Astrocyte (in vitro differentiated cells and primary cell): ENCODE data around the gene PREPL. TPM values are rescaled to one million over a fixed set of nuclear protein-coding genes. Genes with fewer than 3 reads are reported as not detected.

Experiments used
- DNase-seq: peaks from one replicate; pipeline ENCODE4 v3.0.0-alpha.2; 2010; ENCODE audit warnings: low read depth
- FAIRE-seq: peaks from 2 replicates; lab custom pipeline; 2011; peaks lifted over from hg19 to GRCh38; lab: Jason Lieb, UNC
- H2AFZ ChIP-seq: 2 replicates; pipeline ENCODE4 v1.6.0; 2012; ENCODE audit warnings: low read depth, low read length, inconsistent platforms
- H3K27ac ChIP-seq: 2 replicates; pipeline ENCODE4 v1.5.1; 2011; ENCODE audit warnings: low read depth, low read length, inconsistent platforms
- H3K27me3 ChIP-seq: 2 replicates; pipeline ENCODE4 v1.6.0; 2011; ENCODE audit warnings: low read length, inconsistent platforms; ENCODE audit not compliant: insufficient read depth
- H3K36me3 ChIP-seq: 2 replicates; pipeline ENCODE4 v1.5.1; 2011; ENCODE audit warnings: low read length, inconsistent platforms; ENCODE audit not compliant: insufficient read depth
- H3K4me1 ChIP-seq: 2 replicates; pipeline ENCODE4 v1.5.1; 2011; ENCODE audit warnings: low read length, inconsistent platforms; ENCODE audit not compliant: insufficient read depth
- H3K4me2 ChIP-seq: 2 replicates; pipeline ENCODE4 v1.6.0; 2012; ENCODE audit warnings: low read length, inconsistent platforms
- H3K4me3 ChIP-seq: 2 replicates; pipeline ENCODE4 v1.5.1; 2011; ENCODE audit warnings: low read depth, mild to moderate bottlenecking, low read length, inconsistent platforms; ENCODE audit not compliant: insufficient read depth
- H3K79me2 ChIP-seq: 2 replicates; pipeline ENCODE4 v1.6.0; 2012; ENCODE audit warnings: mild to moderate bottlenecking, low read length, inconsistent platforms; ENCODE audit not compliant: insufficient read depth
- H3K9ac ChIP-seq: 2 replicates; pipeline ENCODE4 v1.6.0; 2012; ENCODE audit warnings: mild to moderate bottlenecking, low read length, inconsistent platforms
- H3K9me3 ChIP-seq: 2 replicates; pipeline ENCODE4 v1.5.1; 2012; ENCODE audit warnings: low read depth, mild to moderate bottlenecking, low read length, inconsistent platforms; ENCODE audit not compliant: insufficient read depth
- H4K20me1 ChIP-seq: 2 replicates; pipeline ENCODE4 v1.6.0; 2012; ENCODE audit warnings: low read length, inconsistent platforms; ENCODE audit not compliant: insufficient read depth
- H3K27ac Mint-ChIP-seq: one replicate; pipeline ENCODE4 v1.8.0; 2021; ENCODE audit warnings: mild to moderate bottlenecking, mixed read lengths; ENCODE audit not compliant: unreplicated experiment
- H3K27me3 Mint-ChIP-seq: one replicate; pipeline ENCODE4 v1.8.0; 2021; ENCODE audit warnings: low read depth, mixed read lengths; ENCODE audit not compliant: unreplicated experiment
- H3K36me3 Mint-ChIP-seq: one replicate; pipeline ENCODE4 v1.8.0; 2021; ENCODE audit warnings: low read depth, mixed read lengths; ENCODE audit not compliant: unreplicated experiment
- H3K4me1 Mint-ChIP-seq: one replicate; pipeline ENCODE4 v1.8.0; 2021; ENCODE audit warnings: low read depth, mixed read lengths; ENCODE audit not compliant: unreplicated experiment
- H3K4me3 Mint-ChIP-seq: one replicate; pipeline ENCODE4 v1.8.0; 2021; ENCODE audit warnings: mild to moderate bottlenecking, moderate library complexity, mixed read lengths; ENCODE audit not compliant: unreplicated experiment
- H3K9me3 Mint-ChIP-seq: one replicate; pipeline ENCODE4 v1.8.0; 2021; ENCODE audit warnings: mild to moderate bottlenecking, mixed read lengths; ENCODE audit not compliant: unreplicated experiment
- EZH2 ChIP-seq: IDR thresholded peaks from 2 replicates; pipeline ENCODE4 v1.6.1; 2012; ENCODE audit warnings: mild to moderate bottlenecking, low read length, inconsistent platforms; ENCODE audit not compliant: insufficient read depth
- total RNA-seq: library from RNA; stranded (reverse); gene quantifications from 2 replicates; pipeline ENCODE4 v1.2.1, GENCODE V29; 2021
- TF ChIP-seq, protein P1 (sequence below): IDR thresholded peaks from 2 replicates; pipeline ENCODE4 v1.5.1; 2011; ENCODE audit warnings: low read depth, mild to moderate bottlenecking, inconsistent platforms, low read length, moderate library complexity; ENCODE audit not compliant: insufficient read depth

The PREPL gene
- total RNA-seq, 1 donor from 2014 or later: 50.6 TPM

GRCh38 chr2:44286884-44287638, 74.2 kb downstream of the PREPL start:
- no peak for TF ChIP-seq EZH2
- TF ChIP-seq, protein P1, sequence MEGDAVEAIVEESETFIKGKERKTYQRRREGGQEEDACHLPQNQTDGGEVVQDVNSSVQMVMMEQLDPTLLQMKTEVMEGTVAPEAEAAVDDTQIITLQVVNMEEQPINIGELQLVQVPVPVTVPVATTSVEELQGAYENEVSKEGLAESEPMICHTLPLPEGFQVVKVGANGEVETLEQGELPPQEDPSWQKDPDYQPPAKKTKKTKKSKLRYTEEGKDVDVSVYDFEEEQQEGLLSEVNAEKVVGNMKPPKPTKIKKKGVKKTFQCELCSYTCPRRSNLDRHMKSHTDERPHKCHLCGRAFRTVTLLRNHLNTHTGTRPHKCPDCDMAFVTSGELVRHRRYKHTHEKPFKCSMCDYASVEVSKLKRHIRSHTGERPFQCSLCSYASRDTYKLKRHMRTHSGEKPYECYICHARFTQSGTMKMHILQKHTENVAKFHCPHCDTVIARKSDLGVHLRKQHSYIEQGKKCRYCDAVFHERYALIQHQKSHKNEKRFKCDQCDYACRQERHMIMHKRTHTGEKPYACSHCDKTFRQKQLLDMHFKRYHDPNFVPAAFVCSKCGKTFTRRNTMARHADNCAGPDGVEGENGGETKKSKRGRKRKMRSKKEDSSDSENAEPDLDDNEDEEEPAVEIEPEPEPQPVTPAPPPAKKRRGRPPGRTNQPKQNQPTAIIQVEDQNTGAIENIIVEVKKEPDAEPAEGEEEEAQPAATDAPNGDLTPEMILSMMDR: no peak
- no peaks in the 10 kb centered on the region for H3K9me3 ChIP-seq
- H2AFZ ChIP-seq: no peak overlapping the region
- H3K27ac ChIP-seq: no peak overlapping the region
- no peaks in the 10 kb centered on the region for H3K79me2 ChIP-seq
- H3K4me3 ChIP-seq: no peak overlapping the region
- H3K4me1 Mint-ChIP-seq: peaks cover 14% of the 10 kb centered on the region
- no peak for DNase-seq
- no peaks in the 10 kb centered on the region for H3K36me3 ChIP-seq
- FAIRE-seq: no peak
- H4K20me1 ChIP-seq: no peaks in the 10 kb centered on the region
- H3K27me3 ChIP-seq: no peaks in the 10 kb centered on the region
- no peak overlapping the region for H3K4me3 Mint-ChIP-seq
- H3K9me3 Mint-ChIP-seq: no peaks in the 10 kb centered on the region
- peaks cover 15% of the 10 kb centered on the region for H3K4me1 ChIP-seq
- H3K4me2 ChIP-seq: no peak overlapping the region
- H3K9ac ChIP-seq: no peak overlapping the region
- no peak overlapping the region for H3K27ac Mint-ChIP-seq
- peaks cover 4% of the 10 kb centered on the region for H3K27me3 Mint-ChIP-seq
- no peaks in the 10 kb centered on the region for H3K36me3 Mint-ChIP-seq

DNA sequence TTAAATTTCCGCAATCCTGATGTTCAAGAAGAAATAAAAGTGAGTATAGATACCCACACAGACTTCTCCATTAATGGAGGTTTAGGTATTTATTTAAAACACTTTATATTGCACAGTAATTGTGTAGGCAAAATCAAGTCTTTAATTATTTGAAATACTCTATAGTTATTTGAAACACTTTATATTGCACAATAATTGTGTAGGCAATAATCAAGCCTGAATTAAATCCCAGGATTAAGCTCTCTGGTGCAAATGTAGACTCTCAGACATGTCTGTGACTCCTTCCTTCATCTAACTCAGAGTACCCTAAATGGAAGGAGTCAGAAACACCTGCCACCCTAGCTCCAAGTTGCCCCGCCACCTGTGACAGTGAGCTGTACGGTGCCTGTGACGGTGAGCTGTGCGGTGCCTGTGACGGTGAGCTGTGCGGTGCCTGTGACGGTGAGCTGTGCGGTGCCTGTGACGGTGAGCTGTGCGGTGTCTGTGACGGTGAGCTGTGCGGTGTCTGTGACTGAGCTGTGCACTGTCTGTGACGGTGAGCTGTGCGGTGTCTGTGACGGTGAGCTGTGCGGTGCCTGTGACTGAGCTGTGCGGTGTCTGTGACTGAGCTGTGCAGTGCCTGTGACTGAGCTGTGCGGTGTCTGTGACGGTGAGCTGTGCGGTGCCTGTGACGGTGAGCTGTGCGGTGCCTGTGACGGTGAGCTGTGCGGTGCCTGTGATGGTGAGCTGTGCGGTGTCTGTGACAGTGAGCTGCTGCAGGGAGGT, 75.0 kb downstream of the PREPL start:
- H2AFZ ChIP-seq: no peak overlapping the region
- no peak overlapping the region for H3K27ac ChIP-seq
- H3K79me2 ChIP-seq: no peaks in the 10 kb centered on the region
- H3K4me3 Mint-ChIP-seq: no peak overlapping the region
- H3K4me1 Mint-ChIP-seq: peaks cover 9% of the 10 kb centered on the region
- peaks cover 7% of the 10 kb centered on the region for H3K4me1 ChIP-seq
- no peaks in the 10 kb centered on the region for H3K36me3 ChIP-seq
- H3K9ac ChIP-seq: no peak overlapping the region
- TF ChIP-seq, protein P1: no peak
- TF ChIP-seq EZH2: no peak
- H3K27me3 ChIP-seq: no peaks in the 10 kb centered on the region
- peaks cover 4% of the 10 kb centered on the region for H3K27me3 Mint-ChIP-seq
- H4K20me1 ChIP-seq: no peaks in the 10 kb centered on the region
- no peak overlapping the region for H3K4me2 ChIP-seq
- DNase-seq: no peak
- no peaks in the 10 kb centered on the region for H3K9me3 Mint-ChIP-seq
- no peaks in the 10 kb centered on the region for H3K36me3 Mint-ChIP-seq
- no peak for FAIRE-seq
- no peak overlapping the region for H3K27ac Mint-ChIP-seq
- H3K9me3 ChIP-seq: no peaks in the 10 kb centered on the region
- no peak overlapping the region for H3K4me3 ChIP-seq

- Mint-ChIP-seq H3K36me3 (no peaks in the 10 kb centered on the region), H3K9me3 (no peaks in the 10 kb centered on the region), H3K4me1 (peaks cover 2% of the 10 kb centered on the region), H3K27ac (no peak overlapping the region), H3K4me3 (no peak overlapping the region), H3K27me3 (peaks cover 4% of the 10 kb centered on the region)
- Histone ChIP-seq H3K27me3 (no peaks in the 10 kb centered on the region), H4K20me1 (no peaks in the 10 kb centered on the region), H3K4me1 (no peaks in the 10 kb centered on the region), H3K27ac (no peak overlapping the region), H3K4me3 (no peak overlapping the region), H3K36me3 (no peaks in the 10 kb centered on the region), H2AFZ (no peak overlapping the region), H3K9me3 (no peaks in the 10 kb centered on the region), H3K79me2 (no peaks in the 10 kb centered on the region), H3K9ac (no peak overlapping the region), H3K4me2 (no peak overlapping the region)
- TF ChIP-seq, protein P1: no peak
- TF ChIP-seq EZH2: no peak
- DNase-seq (no peak), FAIRE-seq (no peak)
Observed at GRCh38 chr2:44285174-44285573, 76.1 kb downstream of the PREPL start.
